Measurements from ENCODE around the gene RIN1. TPM values are rescaled to one million over a fixed set of nuclear protein-coding genes. Genes with fewer than 3 reads are reported as not detected.

The RIN1 gene
- total RNA-seq, 1 donor from 2014 or later, result 9.5 TPM

- Mint-ChIP-seq H3K4me3 (no peak overlapping the region), H3K27ac (no peak overlapping the region), H3K27me3 (no peaks in the 10 kb centered on the region), H3K9me3 (no peaks in the 10 kb centered on the region), H3K4me1 (ENCODE audit: unreplicated experiment) (peaks cover 32% of the 10 kb centered on the region), H3K36me3 (no peaks in the 10 kb centered on the region)
- no peak for TF ChIP-seq CTCF (conservative IDR thresholded peaks at IDR 0.05)
- DNase-seq (ENCODE audit: extremely low spot score, unreplicated experiment), result no peak
Observed at GRCh38 chr11:66326261-66327111, 9.7 kb downstream of the RIN1 start.

- H3K27ac Mint-ChIP-seq, result no peak overlapping the region
- H3K36me3 Mint-ChIP-seq, result no peaks in the 10 kb centered on the region
- no peak for TF ChIP-seq CTCF (conservative IDR thresholded peaks at IDR 0.05)
- peaks cover 32% of the 10 kb centered on the region for H3K4me1 Mint-ChIP-seq (ENCODE audit: unreplicated experiment)
- H3K4me3 Mint-ChIP-seq, result no peak overlapping the region
- no peak for DNase-seq (ENCODE audit: extremely low spot score, unreplicated experiment)
- no peaks in the 10 kb centered on the region for H3K27me3 Mint-ChIP-seq
- peaks cover under 1% of the 10 kb centered on the region for H3K9me3 Mint-ChIP-seq
Observed at GRCh38 chr11:66325263-66325671, 11.0 kb downstream of the RIN1 start.

GRCh38 chr11:66324664-66325063, 11.6 kb downstream of the RIN1 start:
- H3K9me3 Mint-ChIP-seq, result peaks cover 6% of the 10 kb centered on the region
- H3K36me3 Mint-ChIP-seq, result no peaks in the 10 kb centered on the region
- H3K27ac Mint-ChIP-seq, result peak overlapping the region; percentile 23
- H3K4me3 Mint-ChIP-seq, result no peak overlapping the region
- no peaks in the 10 kb centered on the region for H3K27me3 Mint-ChIP-seq
- TF ChIP-seq CTCF (conservative IDR thresholded peaks at IDR 0.05), result no peak
- DNase-seq (ENCODE audit: extremely low spot score, unreplicated experiment), result no peak
- peaks cover 28% of the 10 kb centered on the region for H3K4me1 Mint-ChIP-seq (ENCODE audit: unreplicated experiment)

GRCh38 chr11:66323684-66324083, 12.6 kb downstream of the RIN1 start:
- no peak for DNase-seq (ENCODE audit: extremely low spot score, unreplicated experiment)
- Mint-ChIP-seq H3K27me3 (no peaks in the 10 kb centered on the region), H3K36me3 (no peaks in the 10 kb centered on the region), H3K9me3 (peaks cover 6% of the 10 kb centered on the region), H3K27ac (no peak overlapping the region), H3K4me3 (no peak overlapping the region), H3K4me1 (ENCODE audit: unreplicated experiment) (peaks cover 33% of the 10 kb centered on the region)
- no peak for TF ChIP-seq CTCF (conservative IDR thresholded peaks at IDR 0.05)

GRCh38 chr11:66322732-66323427, 13.4 kb downstream of the RIN1 start:
- no peak for DNase-seq (ENCODE audit: extremely low spot score, unreplicated experiment)
- Mint-ChIP-seq H3K27me3 (no peaks in the 10 kb centered on the region), H3K4me1 (ENCODE audit: unreplicated experiment) (peaks cover 35% of the 10 kb centered on the region), H3K27ac (peak overlapping the region; percentile 65), H3K4me3 (no peak overlapping the region), H3K36me3 (no peaks in the 10 kb centered on the region), H3K9me3 (peaks cover 6% of the 10 kb centered on the region)
- no peak for TF ChIP-seq CTCF (conservative IDR thresholded peaks at IDR 0.05)
